GM19023 (cell line): ENCODE measurements around the gene OR2AP1.
"Not testable (repeated sequence)": the region's sequence is repeated elsewhere in the genome, so short reads cannot be mapped to it uniquely, and the experiment has no call there.

Experiments
- ATAC-seq: cut with Tn5 transposase; IDR thresholded peaks from one replicate; pipeline ENCODE4 v1.9.1; 2021; ENCODE audit warnings: mild to moderate bottlenecking, moderate library complexity; ENCODE audit not compliant: unreplicated experiment

The OR2AP1 gene

DNA sequence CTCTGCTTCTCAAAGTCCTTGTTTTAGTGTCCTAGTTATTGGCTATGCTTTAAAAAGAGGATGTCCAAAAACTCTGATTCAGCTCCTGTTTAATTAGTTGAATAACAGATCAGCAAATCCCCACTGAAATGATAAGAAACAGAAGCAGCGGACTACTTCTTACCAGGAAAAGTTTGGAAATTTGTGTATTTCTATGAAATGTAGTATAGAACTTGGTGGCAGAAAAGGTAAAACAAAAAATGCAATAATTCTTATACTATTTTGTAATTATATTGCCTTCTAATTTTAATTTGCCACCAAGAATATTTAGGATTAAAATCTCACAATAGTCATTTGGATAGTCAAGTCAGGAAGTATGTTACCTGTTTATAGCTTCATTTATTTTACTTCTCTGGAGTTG lies at the start of gene OR2AP1:
Gene OR2AP1, plus strand, starts transcription at position 301 of the 400 bp plus-strand sequence. CDS start 1,947 bp downstream, outside the sequence.
- no peak for ATAC-seq

DNA sequence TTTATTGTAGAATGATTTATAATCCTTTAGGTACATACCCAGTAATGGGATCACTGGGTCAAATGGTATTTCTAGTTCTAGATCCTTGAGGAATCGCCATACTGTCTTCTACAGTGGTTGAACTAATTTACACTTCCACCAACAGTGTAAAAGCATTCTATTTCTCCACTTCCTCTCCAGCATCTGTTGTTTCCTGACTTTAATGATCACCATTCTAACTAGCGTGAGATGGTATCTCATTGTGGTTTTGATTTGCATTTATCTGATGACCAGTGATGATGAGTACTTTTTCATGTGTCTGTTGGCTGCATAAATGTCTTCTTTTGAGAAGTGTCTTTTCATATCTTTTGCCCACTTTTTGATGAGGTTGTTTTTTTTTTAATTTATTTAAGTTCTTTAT lies 24.0 kb upstream of the OR2AP1 start:
- not testable (repeated sequence) for ATAC-seq

DNA sequence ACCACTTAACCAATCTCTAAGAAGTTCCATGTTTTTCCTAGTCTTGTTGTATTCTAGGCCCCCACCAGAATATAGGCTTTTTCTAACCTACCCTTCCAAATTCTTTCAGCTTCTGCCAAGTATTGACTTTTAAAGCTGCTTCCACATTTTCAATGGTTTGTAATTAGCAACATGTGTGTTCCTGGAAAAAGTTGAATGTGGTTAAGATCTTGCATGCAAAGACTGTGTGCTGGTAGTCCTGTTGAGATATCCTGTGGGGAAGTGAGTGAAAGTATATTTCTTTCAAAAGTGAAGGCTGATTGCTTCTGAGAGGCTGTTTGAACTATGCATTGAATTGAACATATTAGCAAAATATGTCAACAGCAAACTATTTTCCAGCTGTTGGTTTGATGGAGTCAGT lies 23.5 kb upstream of the OR2AP1 start:
- no peak for ATAC-seq

DNA sequence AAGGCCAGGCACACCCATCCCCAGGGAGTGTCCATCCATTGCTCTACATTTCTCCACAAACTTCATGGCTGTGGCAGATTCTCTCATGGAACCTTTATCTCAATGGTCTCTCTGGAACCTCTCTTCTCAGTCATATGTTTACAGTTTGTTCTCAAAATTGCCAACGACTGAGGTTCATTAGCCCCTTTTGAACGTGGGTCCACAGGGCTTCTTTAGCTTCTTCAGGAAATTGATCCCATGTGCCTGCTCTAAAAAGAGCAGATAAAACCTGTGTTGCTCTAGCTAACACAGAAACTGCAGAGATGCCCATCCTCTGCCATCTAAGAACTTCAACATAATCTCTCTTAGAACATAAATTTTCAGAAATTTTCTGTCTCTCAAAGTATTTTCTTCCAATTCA lies 23.0 kb upstream of the OR2AP1 start, which contains the start of gene OR6C4:
Gene OR6C4, plus strand, starts transcription at position 301 of the 400 bp plus-strand sequence. CDS start 1,625 bp downstream, outside the sequence.
- ATAC-seq: no peak

DNA sequence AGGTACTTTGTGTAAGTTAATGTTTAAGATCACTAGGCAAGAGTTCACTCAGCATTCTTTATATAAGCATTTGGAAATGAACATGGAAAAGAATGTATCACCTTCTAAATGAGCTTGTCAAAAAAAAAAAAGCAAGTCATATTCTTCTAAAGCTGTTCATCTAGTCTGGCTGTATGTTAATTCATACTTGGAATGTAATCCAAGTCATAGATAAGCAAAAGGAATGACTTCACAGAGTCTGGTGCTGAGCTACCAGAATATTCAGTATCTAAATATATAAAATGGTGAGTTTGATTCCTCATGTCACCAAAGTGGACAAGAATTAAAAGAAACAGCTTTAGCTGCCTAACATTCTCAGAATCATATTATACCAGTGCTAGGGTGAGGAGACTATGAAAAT lies 18.0 kb upstream of the OR2AP1 start:
- ATAC-seq: no peak

DNA sequence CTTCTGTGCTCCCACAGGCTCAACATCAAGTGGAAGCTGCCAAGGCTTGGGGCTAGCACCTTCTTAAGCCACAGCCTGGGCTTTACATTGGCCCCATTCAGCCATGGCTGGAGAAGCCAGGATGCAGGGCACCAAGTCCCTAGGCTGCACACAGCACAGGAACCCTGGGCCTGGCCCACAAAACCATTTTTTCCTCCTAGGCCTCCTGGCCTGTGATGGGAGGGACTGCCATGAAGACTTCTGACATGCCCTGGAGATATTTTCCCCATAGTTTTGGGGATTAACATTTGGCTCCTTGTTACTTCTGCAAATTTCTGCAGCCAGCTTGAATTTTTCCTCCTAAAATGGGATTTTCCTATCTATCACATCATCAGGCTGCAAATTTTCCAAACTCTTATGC lies 2.2 kb upstream of the OR2AP1 start:
- ATAC-seq: not testable (repeated sequence)

DNA sequence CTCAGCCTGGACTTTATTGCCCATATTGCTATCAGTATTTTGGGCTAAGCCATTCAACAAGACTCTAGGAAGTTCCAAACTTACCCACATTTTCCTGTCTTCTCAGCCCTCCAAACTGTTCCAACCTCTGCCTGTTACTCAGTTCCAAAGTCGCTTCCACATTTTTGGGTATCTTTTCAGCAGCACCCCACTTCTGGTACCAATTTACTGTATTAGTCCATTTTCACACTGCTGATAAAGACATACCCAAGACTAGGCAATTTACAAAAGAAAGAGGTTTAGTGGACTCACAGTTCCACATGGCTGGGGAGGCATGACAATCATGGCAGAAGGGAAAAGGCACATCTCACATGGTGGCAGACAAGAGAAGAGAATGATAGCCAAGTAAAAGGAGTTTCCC lies 1.6 kb upstream of the OR2AP1 start:
- not testable (repeated sequence) for ATAC-seq

DNA sequence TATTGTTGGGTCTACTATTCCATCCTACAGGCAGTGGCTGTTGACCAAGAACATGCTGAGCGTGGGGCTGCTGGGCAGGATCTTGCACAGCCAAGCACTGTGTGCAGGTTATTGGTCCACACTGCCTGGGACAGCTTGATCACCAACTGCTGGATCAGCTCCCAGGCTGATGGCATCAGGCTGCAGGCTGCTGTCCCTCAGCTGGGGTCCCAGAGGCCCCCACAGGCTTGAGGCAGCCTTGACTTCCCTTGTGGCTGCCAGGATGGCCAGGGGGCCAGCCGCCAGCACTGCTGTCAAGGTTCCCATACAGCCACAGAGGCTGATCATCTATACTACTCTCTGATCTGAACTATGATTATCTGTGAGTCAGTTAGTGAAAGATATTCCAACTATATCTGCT lies 9.8 kb downstream of the OR2AP1 start:
- ATAC-seq: no peak

DNA sequence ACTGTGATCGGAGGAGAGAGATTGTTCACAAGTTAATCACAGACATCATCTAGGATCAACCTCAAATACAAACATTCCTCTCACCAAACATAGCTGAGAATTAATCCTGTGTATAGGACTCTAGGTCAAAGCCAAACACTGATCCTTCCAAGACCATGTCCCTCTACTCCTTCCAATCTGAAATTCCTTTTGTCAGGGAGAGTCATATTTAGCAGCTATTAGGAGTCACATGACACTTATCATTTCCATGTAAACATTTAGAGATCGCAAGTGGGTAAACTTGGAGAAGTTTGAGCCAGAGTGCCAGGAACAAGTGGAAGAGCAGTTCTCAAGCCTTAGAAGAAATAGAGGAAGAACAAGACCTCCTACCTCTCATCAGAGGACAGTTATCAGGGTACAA lies 13.5 kb downstream of the OR2AP1 start:
- no peak for ATAC-seq

DNA sequence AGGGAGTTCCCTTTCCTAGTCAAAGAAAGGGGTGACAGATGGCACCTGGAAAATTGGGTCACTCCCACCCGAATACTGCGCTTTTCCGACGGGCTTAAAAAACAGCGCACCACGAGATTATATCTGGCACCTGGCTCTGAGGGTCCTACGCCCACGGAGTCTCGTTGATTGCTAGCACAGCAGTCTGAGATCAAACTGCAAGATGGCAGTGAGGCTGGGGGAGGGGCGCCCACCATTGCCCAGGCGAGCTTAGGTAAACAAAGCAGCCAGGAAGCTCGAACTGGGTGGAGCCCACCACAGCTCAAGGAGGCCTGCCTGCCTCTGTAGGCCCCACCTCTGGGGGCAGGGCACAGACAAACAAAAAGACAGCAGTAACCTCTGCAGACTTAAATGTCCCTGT lies 17.9 kb downstream of the OR2AP1 start:
- not testable (repeated sequence) for ATAC-seq

DNA sequence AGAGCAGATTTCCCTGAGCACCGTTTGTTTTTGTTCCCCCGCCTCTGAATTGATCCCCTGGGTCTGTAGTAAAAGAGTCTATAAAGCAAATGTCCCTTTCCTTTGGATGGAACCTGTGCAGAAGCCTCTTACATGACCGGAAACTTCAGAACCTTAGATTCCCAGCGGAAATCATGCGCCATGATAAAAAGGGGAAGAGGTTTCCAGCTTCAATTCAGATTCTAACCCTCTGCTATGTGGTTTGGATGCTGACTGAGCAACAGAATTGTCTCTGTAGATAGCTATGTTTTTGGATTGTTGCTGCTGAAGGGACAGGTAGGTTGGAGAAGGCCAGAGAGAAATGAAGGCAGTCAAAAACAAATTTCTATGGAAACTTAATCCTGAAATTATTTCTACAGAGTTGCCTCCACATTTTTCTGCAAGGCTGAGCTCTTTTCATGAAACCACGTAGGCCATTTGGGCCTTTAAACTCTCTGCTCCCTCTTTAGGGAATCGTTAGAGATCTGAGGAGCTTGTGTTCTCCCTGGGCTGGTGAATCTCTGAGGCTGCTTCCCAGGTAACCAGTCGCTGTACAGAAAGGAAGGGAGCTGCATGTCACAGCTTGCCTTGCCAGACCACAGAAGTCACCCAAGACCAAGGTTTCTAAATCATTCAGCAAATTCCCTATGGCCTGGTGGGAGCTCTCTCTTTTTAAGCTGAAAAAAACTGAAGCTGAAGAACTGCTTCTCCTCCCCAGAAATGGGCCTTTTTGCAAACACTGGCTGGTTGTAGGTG lies 35.7 kb downstream of the OR2AP1 start:
- ATAC-seq: no peak

DNA sequence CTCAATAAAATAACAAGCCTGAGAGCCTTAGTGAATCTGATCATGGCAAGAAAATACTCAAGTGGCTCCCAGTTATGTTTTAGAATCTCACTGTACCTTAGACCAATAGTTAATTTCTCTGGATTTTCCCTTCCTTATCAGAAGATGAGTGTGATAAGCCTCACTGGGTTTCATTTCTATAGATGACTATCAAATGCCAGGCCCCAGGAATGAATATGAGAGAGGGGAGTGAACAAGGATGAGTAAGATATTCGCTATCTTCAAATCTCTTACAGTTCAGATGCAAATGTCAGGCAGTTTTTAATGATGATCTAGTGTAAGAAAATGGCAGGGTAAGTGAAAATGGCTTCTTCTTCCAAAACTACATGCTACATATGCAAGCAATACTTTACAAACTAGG lies 38.3 kb downstream of the OR2AP1 start:
- ATAC-seq: no peak

DNA sequence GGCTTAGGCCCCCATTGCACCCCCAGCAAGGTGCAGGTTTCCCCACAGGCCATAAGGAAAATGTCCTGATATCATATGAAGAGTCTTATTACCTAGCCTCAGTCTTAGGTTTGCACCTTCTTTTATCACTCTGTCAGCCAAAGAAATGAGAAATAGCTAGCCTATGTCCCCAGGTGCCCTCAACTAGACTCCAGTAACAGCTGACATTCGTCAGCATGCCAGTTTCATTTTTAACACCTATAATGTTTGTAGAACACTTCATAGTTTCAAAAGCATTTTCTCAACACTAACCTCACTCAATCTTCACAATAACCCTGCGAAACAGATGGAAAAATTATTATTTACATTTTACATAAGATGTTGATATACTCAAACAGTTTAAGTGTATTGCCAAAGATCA lies 40.4 kb downstream of the OR2AP1 start:
- ATAC-seq: no peak

DNA sequence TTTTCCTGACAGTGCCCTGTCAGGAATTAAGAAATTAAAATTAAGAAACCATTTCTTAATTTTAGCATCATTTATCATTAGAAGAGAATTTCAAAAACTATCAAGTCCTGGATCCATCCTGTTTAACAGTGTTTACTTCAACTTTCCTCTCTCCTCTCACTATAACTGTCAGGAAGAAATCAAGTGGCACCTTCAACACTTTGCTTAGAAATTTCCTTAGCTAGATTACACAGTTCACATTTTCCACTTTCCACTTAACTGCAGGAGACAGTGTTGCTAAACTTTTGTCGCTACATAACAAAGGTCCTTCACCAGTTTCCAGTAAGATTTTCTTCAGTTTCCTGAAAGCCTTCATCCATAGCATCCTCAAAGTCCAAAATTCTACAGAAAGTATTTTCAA lies 42.5 kb downstream of the OR2AP1 start:
- ATAC-seq: no peak

DNA sequence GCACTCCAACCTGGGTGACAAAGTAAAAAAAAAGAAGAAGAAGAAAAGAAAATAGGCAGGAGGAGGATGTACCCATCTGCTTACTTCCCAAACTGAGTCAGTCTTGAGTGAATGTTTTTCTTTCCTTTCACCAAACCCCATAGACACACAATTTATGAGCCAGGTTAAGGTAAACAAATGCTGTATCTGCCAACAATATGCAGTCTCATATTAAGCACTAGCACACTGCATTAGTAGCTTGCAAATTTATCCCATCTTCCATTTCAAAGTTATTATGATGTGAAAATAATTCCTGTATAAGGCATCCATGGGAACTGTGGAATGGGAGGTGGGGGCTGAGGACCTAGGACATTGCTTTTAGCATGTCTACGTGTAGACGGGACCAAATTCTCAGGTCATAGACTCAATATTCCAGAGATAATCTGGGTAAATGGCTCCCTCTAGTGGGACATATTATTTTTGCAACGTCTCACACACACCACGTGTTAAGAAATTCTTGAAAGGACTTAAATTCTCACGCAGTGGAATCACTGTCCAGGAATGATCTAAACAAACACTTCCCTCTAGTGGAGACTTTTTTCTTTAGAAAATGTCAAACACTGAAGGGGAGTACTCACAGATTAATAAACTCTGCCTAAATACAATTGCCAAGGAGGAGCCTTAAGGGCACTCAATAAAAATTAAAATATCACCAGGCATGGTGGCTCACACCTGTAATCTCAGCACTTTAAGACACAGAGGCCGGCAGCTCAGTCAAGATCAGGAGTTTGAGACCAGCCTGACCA lies 47.3 kb downstream of the OR2AP1 start:
- peak; percentile 77 for ATAC-seq

DNA sequence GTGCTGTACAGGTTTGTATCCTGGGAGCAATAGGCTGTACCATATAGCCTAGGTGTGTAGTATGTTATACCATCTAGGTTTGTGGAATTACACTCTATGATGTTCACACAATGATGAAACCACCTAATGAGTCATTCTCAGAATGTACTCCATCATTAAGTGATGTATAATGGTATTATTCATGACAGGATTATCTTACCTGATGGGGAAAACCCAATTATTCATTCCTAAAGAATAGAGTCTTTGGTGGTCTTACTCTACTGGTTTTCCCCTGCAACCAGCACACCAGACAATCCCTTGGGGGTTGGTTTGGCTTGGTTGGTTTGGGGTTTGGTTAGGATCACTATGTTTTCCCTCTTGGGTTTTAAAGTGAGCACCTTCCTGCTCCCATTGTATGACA lies 51.8 kb downstream of the OR2AP1 start:
- peak; percentile 48 for ATAC-seq
